SU-DHL-6 (cell line): ENCODE data around the gene ZSCAN31.

ENCODE experiments used
- H2AFZ ChIP-seq: fragments of 200-600 bp; sonication (generic); 2 replicates; pipeline ENCODE4 v1.6.1; 2014; ENCODE audit warnings: low read depth, mild to moderate bottlenecking, moderate library complexity, mixed read lengths, antibody characterized with exemption, low read length; ENCODE audit not compliant: severe bottlenecking
- H3F3A ChIP-seq: fragments of 200-600 bp; shearing (Covaris generic); 2 replicates; pipeline ENCODE4 v1.6.0; 2016; ENCODE audit warnings: antibody characterized with exemption, mild to moderate bottlenecking; ENCODE audit not compliant: insufficient read depth
- H3K27ac ChIP-seq: fragments of 200-600 bp; sonication (generic); 2 replicates; pipeline ENCODE4 v1.5.1; 2016; ENCODE audit warnings: low read depth, mild to moderate bottlenecking, low read length, moderate library complexity, mixed read lengths
- H3K27me3 ChIP-seq: fragments of 200-600 bp; sonication (generic), shearing (Covaris generic); 2 replicates; pipeline ENCODE4 v1.6.0; 2014; ENCODE audit warnings: mild to moderate bottlenecking, low read length
- H3K36me3 ChIP-seq: fragments of 200-600 bp; sonication (generic); 2 replicates; pipeline ENCODE4 v1.6.1; 2014; ENCODE audit warnings: mild to moderate bottlenecking, low read length, mixed read lengths
- H3K4me2 ChIP-seq: fragments of 300-600, 200-600 bp; shearing (Covaris generic), sonication (generic); 2 replicates; pipeline ENCODE4 v1.6.0; 2014; ENCODE audit warnings: low read length, low read depth, mild to moderate bottlenecking; ENCODE audit not compliant: poor library complexity, severe bottlenecking
- H3K4me3 ChIP-seq: fragments of 200-600 bp; sonication (generic); 2 replicates; pipeline ENCODE4 v1.5.1; 2014; ENCODE audit warnings: antibody characterized with exemption, low read length, mild to moderate bottlenecking, mixed read lengths; ENCODE audit not compliant: insufficient read depth, poor library complexity, severe bottlenecking
- H3K79me2 ChIP-seq: fragments of 200-600 bp; sonication (generic); 2 replicates; pipeline ENCODE4 v1.6.1; 2014; ENCODE audit warnings: mild to moderate bottlenecking, low read length, moderate library complexity; ENCODE audit not compliant: insufficient read depth
- H3K9ac ChIP-seq: fragments of 200-600 bp; sonication (generic); 2 replicates; pipeline ENCODE4 v1.7.0; 2014; ENCODE audit warnings: mild to moderate bottlenecking, low read length
- H3K9me2 ChIP-seq: fragments of 200-600 bp; sonication (generic); replicated peaks from 2 replicates; pipeline ENCODE4 v1.6.1; 2014; ENCODE audit warnings: low read length; ENCODE audit not compliant: insufficient read depth
- H3K9me3 ChIP-seq: fragments of 200-600 bp; sonication (generic); 2 replicates; pipeline ENCODE4 v1.6.1; 2014; ENCODE audit warnings: low read length, mixed read lengths; ENCODE audit not compliant: insufficient read depth
- H4K20me1 ChIP-seq: fragments of 200-600 bp; sonication (generic); 2 replicates; pipeline ENCODE4 v1.6.1; 2014; ENCODE audit warnings: low read depth, mild to moderate bottlenecking, antibody characterized with exemption, low read length, moderate library complexity, mixed read lengths
- CTCF ChIP-seq: fragments of 200-600 bp; sonication (generic); IDR thresholded peaks from one replicate; pipeline ENCODE4 v1.5.1; 2017; ENCODE audit warnings: antibody characterized with exemption, mild to moderate bottlenecking, low read length, moderate library complexity; ENCODE audit not compliant: insufficient read depth, poor library complexity, severe bottlenecking
- EZH2phosphoT487 ChIP-seq: fragments of 200-600 bp; sonication (generic), shearing (Covaris generic); conservative IDR thresholded peaks from 2 replicates; pipeline ENCODE4 v1.6.1; 2018; ENCODE audit warnings: mild to moderate bottlenecking, antibody characterized with exemption, low read length, moderate library complexity, mixed read lengths

The ZSCAN31 gene

DNA sequence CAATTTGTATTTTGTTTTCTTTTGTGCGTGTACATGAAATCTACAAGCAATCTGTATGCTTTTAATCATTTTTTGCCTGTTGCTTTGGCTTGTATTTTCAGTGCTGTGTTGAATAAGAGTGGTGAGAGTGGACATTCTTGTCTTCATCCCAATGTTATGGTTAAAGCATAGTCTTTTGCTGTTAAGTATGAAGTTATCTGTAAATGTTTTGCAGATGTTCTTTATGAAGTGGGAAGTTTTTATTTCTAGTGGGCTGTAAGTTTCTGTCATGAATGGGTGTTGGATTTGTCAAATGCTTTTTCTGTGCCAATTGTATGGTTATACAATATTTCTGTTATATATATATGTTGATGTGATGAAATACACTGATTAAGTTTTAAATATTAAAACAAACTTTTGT, 38.0 kb upstream of the ZSCAN31 start:
- no peak for TF ChIP-seq EZH2phosphoT487
- no peak for TF ChIP-seq CTCF
- no peak overlapping the region for H3K4me2 ChIP-seq

GRCh38 chr6:28371706-28372451, 35.9 kb upstream of the ZSCAN31 start:
- Histone ChIP-seq H3K79me2 (no peaks in the 10 kb centered on the region), H3K36me3 (0 out of 2 replicates have a peak, but pooled peaks cover 4% of the 10 kb centered on the region), H3K4me2 (no peak overlapping the region), H4K20me1 (no peaks in the 10 kb centered on the region), H3K27ac (no peak overlapping the region), H2AFZ (no peak overlapping the region), H3K27me3 (no peaks in the 10 kb centered on the region), H3F3A (no peaks in the 10 kb centered on the region), H3K9ac (no peak overlapping the region), H3K4me3 (no peak overlapping the region), H3K9me2 (no peaks in the 10 kb centered on the region), H3K9me3 (no peaks in the 10 kb centered on the region)
- TF ChIP-seq CTCF, result no peak

More for the DNA sequence above, 38.0 kb upstream of the ZSCAN31 start:
- Histone ChIP-seq H3K4me3 (no peak overlapping the region), H3K9me3 (peaks cover 2% of the 10 kb centered on the region; the same call in 1 of the 2 replicates), H2AFZ (no peak overlapping the region), H3F3A (no peaks in the 10 kb centered on the region), H3K79me2 (no peaks in the 10 kb centered on the region), H3K36me3 (peaks cover 11% of the 10 kb centered on the region; the same call in 1 of the 2 replicates), H3K27me3 (no peaks in the 10 kb centered on the region), H3K9ac (no peak overlapping the region), H3K27ac (no peak overlapping the region), H4K20me1 (no peaks in the 10 kb centered on the region), H3K9me2 (no peaks in the 10 kb centered on the region)

- Histone ChIP-seq H3K9ac (no peak overlapping the region), H3K27ac (no peak overlapping the region), H3K27me3 (no peaks in the 10 kb centered on the region)
Measured at GRCh38 chr6:28371280-28371679, 35.3 kb upstream of the ZSCAN31 start.

More at GRCh38 chr6:28371280-28371679, 35.3 kb upstream of the ZSCAN31 start:
- H3K9me3 ChIP-seq, result no peaks in the 10 kb centered on the region
- TF ChIP-seq CTCF, result no peak
- no peak overlapping the region for H3K4me2 ChIP-seq
- no peaks in the 10 kb centered on the region for H3K79me2 ChIP-seq
- H4K20me1 ChIP-seq, result no peaks in the 10 kb centered on the region
- no peak overlapping the region for H2AFZ ChIP-seq
- H3K4me3 ChIP-seq, result no peak overlapping the region
- H3F3A ChIP-seq, result no peaks in the 10 kb centered on the region
- no peaks in the 10 kb centered on the region for H3K9me2 ChIP-seq
- 0 out of 2 replicates have a peak, but pooled peaks cover 4% of the 10 kb centered on the region for H3K36me3 ChIP-seq
